Uterus (tissue), 4 donors: ENCODE data around the gene NLRC4. TPM values are rescaled to one million over a fixed set of nuclear protein-coding genes. Genes with fewer than 3 reads are reported as not detected.

Experiments used
- DNase-seq, 2 donors: peaks; one replicate each; pipeline ENCODE4 v3.0.0-alpha.2; 2019 to 2020
- H3K27ac ChIP-seq, 2 donors: fragments of 200-600 bp; sonication (generic); 1 replicate in 1 of 2; 2 replicates in 1 of 2; pipeline ENCODE4 v1.5.1; 2016 to 2018
- H3K27me3 ChIP-seq, 2 donors: fragments of 200-600 bp; sonication (generic); one replicate each; pipeline ENCODE4 v1.5.1; 2018 to 2019; ENCODE audit warnings: control low read depth in 1 of 2
- H3K36me3 ChIP-seq, 2 donors: fragments of 200-600 bp; sonication (generic); one replicate each; pipeline ENCODE4 v1.5.1; 2019; ENCODE audit warnings: control low read depth in 1 of 2
- H3K4me1 ChIP-seq, 2 donors: fragments of 200-600 bp; sonication (generic); one replicate each; pipeline ENCODE4 v1.5.1; 2018 to 2019; ENCODE audit warnings: control low read depth in 1 of 2
- H3K4me3 ChIP-seq, 2 donors: fragments of 200-600 bp; sonication (generic); 1 replicate in 1 of 2; 2 replicates in 1 of 2; pipeline ENCODE4 v1.5.1; 2018 to 2019; ENCODE audit warnings: mild to moderate bottlenecking in 1 of 2
- H3K9me3 ChIP-seq, 2 donors: fragments of 200-600 bp; sonication (generic); one replicate each; pipeline ENCODE4 v1.5.1; 2019; ENCODE audit warnings: control low read depth in 1 of 2
- POLR2A ChIP-seq, 2 donors: fragments of 450-650 bp; IDR thresholded peaks; one replicate each; pipeline ENCODE4 v1.6.1; 2016; ENCODE audit warnings: antibody characterized with exemption in 2 of 2, mild to moderate bottlenecking in 1 of 2, moderate library complexity in 1 of 2
- intact Hi-C: fragments of 100-400 bp; cut with DNase I; formaldehyde crosslinking; loops from one replicate; pipeline ENCODE4 v1.15.1; 2023; ENCODE audit warnings: low total_unique reads
- small RNA-seq: library from RNA; depleted of rRNA; stranded (forward); fragments of <200 nt; gene quantifications from one replicate; pipeline ENCODE3, GENCODE V24; 2016
- total RNA-seq, 4 donors: library from RNA; depleted of rRNA in 3 of 4; stranded (reverse); fragments of >200 nt in 3 of 4; gene quantifications; one replicate each; pipeline versions ENCODE4 v1.1.0 to v1.2.4, GENCODE V29; 2014 to 2023
- TF ChIP-seq, protein P1 (sequence below), 4 experiments: fragments of 200-600 bp in 2 of 4; fragments of 450-650 bp in 2 of 4; sonication (generic) in 2 of 4; IDR thresholded peaks; one replicate each; pipeline ENCODE4 v1.5.1; 2016 to 2019; ENCODE audit warnings: antibody characterized with exemption in 4 of 4, mild to moderate bottlenecking in 2 of 4, moderate library complexity in 1 of 4
- donor health status: DM: yes; HTN: yes; CAD: no.

Gene NLRC4
- total RNA-seq, 4 donors from 2014 or later: 0.26 to 1.5 (median 0.75) TPM

DNA sequence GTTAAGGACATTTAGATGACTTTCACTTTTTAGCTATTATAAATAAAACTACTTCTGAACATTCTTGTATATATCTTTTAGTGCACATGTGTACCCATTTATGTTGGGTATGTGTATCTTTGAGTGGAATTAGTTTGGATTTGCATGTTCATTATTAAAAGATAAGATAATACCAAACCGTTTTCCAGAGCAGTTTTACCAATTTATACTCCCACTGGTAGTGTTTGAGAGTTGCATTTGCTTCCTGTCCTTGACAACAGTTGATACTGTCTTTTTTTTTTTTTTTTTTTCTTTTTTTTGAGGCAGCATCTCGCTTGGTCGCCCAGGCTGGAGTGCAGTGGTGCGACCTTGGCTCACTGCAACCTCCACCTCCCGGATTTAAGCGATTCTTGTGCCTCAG is 75.7 kb downstream of the NLRC4 start:
- no peak for TF ChIP-seq POLR2A (IDR thresholded peaks at IDR 0.05)
- TF ChIP-seq, protein P1, sequence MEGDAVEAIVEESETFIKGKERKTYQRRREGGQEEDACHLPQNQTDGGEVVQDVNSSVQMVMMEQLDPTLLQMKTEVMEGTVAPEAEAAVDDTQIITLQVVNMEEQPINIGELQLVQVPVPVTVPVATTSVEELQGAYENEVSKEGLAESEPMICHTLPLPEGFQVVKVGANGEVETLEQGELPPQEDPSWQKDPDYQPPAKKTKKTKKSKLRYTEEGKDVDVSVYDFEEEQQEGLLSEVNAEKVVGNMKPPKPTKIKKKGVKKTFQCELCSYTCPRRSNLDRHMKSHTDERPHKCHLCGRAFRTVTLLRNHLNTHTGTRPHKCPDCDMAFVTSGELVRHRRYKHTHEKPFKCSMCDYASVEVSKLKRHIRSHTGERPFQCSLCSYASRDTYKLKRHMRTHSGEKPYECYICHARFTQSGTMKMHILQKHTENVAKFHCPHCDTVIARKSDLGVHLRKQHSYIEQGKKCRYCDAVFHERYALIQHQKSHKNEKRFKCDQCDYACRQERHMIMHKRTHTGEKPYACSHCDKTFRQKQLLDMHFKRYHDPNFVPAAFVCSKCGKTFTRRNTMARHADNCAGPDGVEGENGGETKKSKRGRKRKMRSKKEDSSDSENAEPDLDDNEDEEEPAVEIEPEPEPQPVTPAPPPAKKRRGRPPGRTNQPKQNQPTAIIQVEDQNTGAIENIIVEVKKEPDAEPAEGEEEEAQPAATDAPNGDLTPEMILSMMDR (IDR thresholded peaks at IDR 0.05): no peak
- intact Hi-C loops: no loop called here
- Histone ChIP-seq H3K36me3 (no peaks in the 10 kb centered on the region), H3K9me3 (no peaks in the 10 kb centered on the region), H3K27ac (no peak overlapping the region), H3K4me3 (no peak overlapping the region), H3K4me1 (no peaks in the 10 kb centered on the region), H3K27me3 (no peaks in the 10 kb centered on the region)
- no peak for DNase-seq

DNA sequence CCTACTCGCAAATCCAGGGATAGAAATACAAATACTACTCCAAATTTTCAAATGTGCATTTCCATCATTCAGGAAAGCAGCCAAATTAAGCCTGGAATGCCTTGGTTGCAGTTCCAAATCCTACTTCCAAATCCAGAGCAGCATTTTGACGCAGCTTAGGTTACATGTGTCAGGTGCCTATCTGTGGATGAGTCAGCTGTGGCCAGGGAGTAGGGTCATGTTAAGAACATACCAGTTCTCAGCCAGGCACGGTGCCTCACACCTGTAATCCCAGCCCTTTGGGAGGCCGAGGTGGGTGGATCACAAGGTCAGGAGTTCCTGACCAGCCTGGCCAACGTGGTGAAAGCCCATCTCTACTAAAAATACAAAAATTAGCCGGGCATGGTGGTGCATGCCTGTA is 82.0 kb downstream of the NLRC4 start:
- Histone ChIP-seq H3K27me3 (no peaks in the 10 kb centered on the region), H3K9me3 (no peaks in the 10 kb centered on the region), H3K4me3 (no peak overlapping the region), H3K36me3 (no peaks in the 10 kb centered on the region), H3K4me1 (no peaks in the 10 kb centered on the region), H3K27ac (no peak overlapping the region)
- intact Hi-C loops: no loop called here
- TF ChIP-seq POLR2A (IDR thresholded peaks at IDR 0.05): no peak
- TF ChIP-seq, protein P1 (IDR thresholded peaks at IDR 0.05): no peak
- DNase-seq: no peak

Small RNA genes lying within 50 kb of the gene (small RNA-seq; reads per million reads assigned to genes)
- not detected for gene RNU6-647P

Other genes starting within 250 kb of the NLRC4 start
- 100 to 1,000 TPM in 1 of 4 donors, 10 to 100 TPM in 3; 37.1 to 165 (median 43.4) TPM for gene DPY30, start 225.1 kb downstream of the NLRC4 start, total RNA-seq
- 10 to 100 TPM; 10.8 to 58.1 (median 21.4) TPM for gene SPAST, start 201.3 kb downstream of the NLRC4 start, total RNA-seq
- gene SLC30A6, start 99.0 kb downstream of the NLRC4 start, total RNA-seq: 100 to 1,000 TPM in 1 of 4 donors, 10 to 100 TPM in 2, 1 to 10 TPM in 1; 9.0 to 101 (median 34.4) TPM
- 10 to 100 TPM in 3 of 4 donors, 1 to 10 TPM in 1; 5.9 to 75.9 (median 26.4) TPM for gene YIPF4, start 13.0 kb upstream of the NLRC4 start, total RNA-seq
- 100 to 1,000 TPM in 3 of 4 donors, 10 to 100 TPM in 1; 97.4 to 259 (median 164) TPM for gene BIRC6, start 92.1 kb upstream of the NLRC4 start, total RNA-seq